Measurements from ENCODE around the gene KEAP1.

KEAP1 gene

GRCh38 chr19:10499550-10500246, 3.5 kb downstream of the KEAP1 start:
- TF ChIP-seq CTCF (IDR thresholded peaks at IDR 0.05) = no peak
- peaks cover 42% of the 10 kb centered on the region for H3K36me3 ChIP-seq

GRCh38 chr19:10497371-10497770, 5.8 kb downstream of the KEAP1 start:
- no peak overlapping the region for H3K4me3 ChIP-seq (ENCODE audit: low read depth in 1 of 2, low read length in 1 of 2)
- no peak overlapping the region for H3K27ac ChIP-seq
- no peaks in the 10 kb centered on the region for H3K9me3 ChIP-seq
- peaks cover 11% of the 10 kb centered on the region in 2 experiments for H3K4me1 ChIP-seq (ENCODE audit: control insufficient read depth in 1 of 2, insufficient read depth in 1 of 2, low read depth in 1 of 2, low read length in 1 of 2)
- no peaks in the 10 kb centered on the region for H3K27me3 ChIP-seq
- no peak for TF ChIP-seq CTCF (IDR thresholded peaks at IDR 0.05)
- peaks cover 49% of the 10 kb centered on the region for H3K36me3 ChIP-seq

More at GRCh38 chr19:10499550-10500246, 3.5 kb downstream of the KEAP1 start:
- no peaks in the 10 kb centered on the region for H3K9me3 ChIP-seq
- peaks cover 11 to 18% of the 10 kb centered on the region in 2 experiments for H3K4me1 ChIP-seq (ENCODE audit: control insufficient read depth in 1 of 2, insufficient read depth in 1 of 2, low read depth in 1 of 2, low read length in 1 of 2)
- H3K4me3 ChIP-seq (ENCODE audit: low read depth in 1 of 2, low read length in 1 of 2) = no peak overlapping the region
- no peaks in the 10 kb centered on the region for H3K27me3 ChIP-seq
- H3K27ac ChIP-seq = no peak overlapping the region

- no peak for TF ChIP-seq CTCF (IDR thresholded peaks at IDR 0.05)
- Histone ChIP-seq H3K36me3 (peaks cover 71% of the 10 kb centered on the region), H3K27ac (no peak overlapping the region), H3K27me3 (no peaks in the 10 kb centered on the region), H3K9me3 (no peaks in the 10 kb centered on the region), H3K4me1 (ENCODE audit: control insufficient read depth in 1 of 2, insufficient read depth in 1 of 2, low read depth in 1 of 2, low read length in 1 of 2) (no peaks in the 10 kb centered on the region), H3K4me3 (ENCODE audit: low read depth in 1 of 2, low read length in 1 of 2) (no peak overlapping the region)
These were observed 11.6 kb downstream of the KEAP1 start for GRCh38 chr19:10491472-10492047.

- H3K27me3 ChIP-seq = no peaks in the 10 kb centered on the region
- H3K4me1 ChIP-seq (ENCODE audit: control insufficient read depth in 1 of 2, insufficient read depth in 1 of 2, low read depth in 1 of 2, low read length in 1 of 2) = no peaks in the 10 kb centered on the region
- TF ChIP-seq CTCF (IDR thresholded peaks at IDR 0.05) = no peak
- no peaks in the 10 kb centered on the region for H3K9me3 ChIP-seq
- no peak overlapping the region for H3K27ac ChIP-seq
- H3K36me3 ChIP-seq = peaks cover 61% of the 10 kb centered on the region
- H3K4me3 ChIP-seq (ENCODE audit: low read depth in 1 of 2, low read length in 1 of 2) = no peak overlapping the region
These were observed 16.6 kb downstream of the KEAP1 start for GRCh38 chr19:10486551-10486950.

- no peak for TF ChIP-seq CTCF (IDR thresholded peaks at IDR 0.05)
- H3K27me3 ChIP-seq = peaks cover 21% of the 10 kb centered on the region
- peaks cover 5 to 7% of the 10 kb centered on the region in 2 experiments for H3K4me1 ChIP-seq (ENCODE audit: control insufficient read depth in 1 of 2, insufficient read depth in 1 of 2, low read depth in 1 of 2, low read length in 1 of 2)
- peak overlapping the region in 1 of 2 experiments; percentile 11 for H3K4me3 ChIP-seq (ENCODE audit: low read depth in 1 of 2, low read length in 1 of 2)
- no peaks in the 10 kb centered on the region for H3K9me3 ChIP-seq
- no peak overlapping the region for H3K27ac ChIP-seq
- no peaks in the 10 kb centered on the region for H3K36me3 ChIP-seq
These were observed 24.2 kb downstream of the KEAP1 start for GRCh38 chr19:10478903-10479384.
